Neuronal stem cell (in vitro differentiated cells): ENCODE data around the gene CLIC3.
A peak's percentile ranks its signal among the peaks of the same experiment; 100 is the strongest.

ENCODE experiments used
- DNase-seq: peaks from one replicate; pipeline ENCODE4 v3.0.0-alpha.2; 2013; ENCODE audit warnings: low spot score
- H2AFZ ChIP-seq: one replicate; pipeline ENCODE4 v1.6.1; 2013; ENCODE audit warnings: mild to moderate bottlenecking, low read length, inconsistent platforms
- H2AK5ac ChIP-seq: 2 replicates; pipeline ENCODE4 v1.6.1; 2013; ENCODE audit warnings: low read depth, mild to moderate bottlenecking, inconsistent platforms, low read length, moderate library complexity, mixed read lengths
- H2BK120ac ChIP-seq: 2 replicates; pipeline ENCODE4 v1.6.1; 2013; ENCODE audit warnings: low read depth, mild to moderate bottlenecking, inconsistent platforms, low read length, moderate library complexity, mixed read lengths
- H2BK12ac ChIP-seq: one replicate; pipeline ENCODE4 v1.6.1; 2013; ENCODE audit warnings: low read length, inconsistent platforms
- H2BK15ac ChIP-seq: 2 replicates; pipeline ENCODE4 v1.6.1; 2013; ENCODE audit warnings: mild to moderate bottlenecking, low read length, inconsistent platforms, mixed read lengths
- H2BK5ac ChIP-seq: one replicate; pipeline ENCODE4 v1.6.1; 2013; ENCODE audit warnings: inconsistent platforms, mild to moderate bottlenecking, low read length, moderate library complexity
- H3K14ac ChIP-seq: one replicate; pipeline ENCODE4 v1.6.1; 2013; ENCODE audit warnings: low read length, inconsistent platforms
- H3K18ac ChIP-seq: 2 replicates; pipeline ENCODE4 v1.6.1; 2013; ENCODE audit warnings: low read length, inconsistent platforms
- H3K23ac ChIP-seq: 2 replicates; pipeline ENCODE4 v1.6.1; 2013; ENCODE audit warnings: low read depth, mild to moderate bottlenecking, mixed read lengths, low read length, inconsistent platforms; ENCODE audit not compliant: poor library complexity
- H3K27ac ChIP-seq: replicated peaks from 3 replicates; pipeline ENCODE4 v1.5.1; 2013; ENCODE audit warnings: low read length, inconsistent platforms
- H3K27me3 ChIP-seq, 3 experiments: 2 replicates each; pipeline ENCODE4 v1.6.1; 2013; ENCODE audit warnings: low read length in 3 of 3, mild to moderate bottlenecking in 2 of 3, inconsistent platforms in 1 of 3, low read depth in 1 of 3, mixed read lengths in 1 of 3, moderate library complexity in 1 of 3; ENCODE audit not compliant: control insufficient read depth in 3 of 3, insufficient read depth in 3 of 3
- H3K36me3 ChIP-seq, 2 donors: replicated peaks in 1 of 2; 2 replicates each; pipeline ENCODE4 v1.6.1; 2013; ENCODE audit warnings: low read length in 2 of 2; ENCODE audit not compliant: control insufficient read depth in 2 of 2, insufficient read depth in 2 of 2
- H3K4ac ChIP-seq: 2 replicates; pipeline ENCODE4 v1.6.1; 2013; ENCODE audit warnings: inconsistent platforms, mild to moderate bottlenecking, low read length, moderate library complexity
- H3K4me1 ChIP-seq, 2 donors: 1 replicate in 1 of 2; 2 replicates in 1 of 2; pipeline ENCODE4 v1.6.1; 2013; ENCODE audit warnings: low read length in 2 of 2, low read depth in 1 of 2; ENCODE audit not compliant: control insufficient read depth in 2 of 2, insufficient read depth in 1 of 2
- H3K4me2 ChIP-seq: one replicate; pipeline ENCODE4 v1.6.1; 2013; ENCODE audit warnings: mild to moderate bottlenecking, low read length, inconsistent platforms; ENCODE audit not compliant: insufficient read depth, poor library complexity, severe bottlenecking
- H3K4me3 ChIP-seq, 2 donors: 2 replicates each; pipeline ENCODE4 v1.5.1; 2013; ENCODE audit warnings: low read length in 2 of 2, mild to moderate bottlenecking in 2 of 2, inconsistent platforms in 1 of 2, moderate library complexity in 1 of 2
- H3K79me1 ChIP-seq: one replicate; pipeline ENCODE4 v1.6.1; 2013; ENCODE audit warnings: low read depth, mild to moderate bottlenecking, inconsistent platforms, low read length, moderate library complexity
- H3K9ac ChIP-seq: one replicate; pipeline ENCODE4 v1.6.1; 2013; ENCODE audit warnings: mild to moderate bottlenecking, low read depth, low read length, inconsistent platforms; ENCODE audit not compliant: poor library complexity
- H3K9me3 ChIP-seq, 2 donors: replicated peaks in 1 of 2; 2 replicates each; pipeline versions ENCODE3 to v1.6.1; 2013; ENCODE audit warnings: low read length in 2 of 2, mild to moderate bottlenecking in 2 of 2, inconsistent platforms in 1 of 2, low read depth in 1 of 2, mixed read lengths in 1 of 2, moderate library complexity in 1 of 2; ENCODE audit not compliant: control insufficient read depth in 2 of 2, insufficient read depth in 1 of 2
- H4K8ac ChIP-seq: one replicate; pipeline ENCODE4 v1.6.1; 2013; ENCODE audit warnings: low read depth, mild to moderate bottlenecking, inconsistent platforms, low read length, moderate library complexity
- H4K91ac ChIP-seq: one replicate; pipeline ENCODE4 v1.6.1; 2013; ENCODE audit warnings: low read length, low read depth, mild to moderate bottlenecking, inconsistent platforms; ENCODE audit not compliant: poor library complexity
- WGBS, 2 donors: extraction: QIAGEN DNeasy Blood & Tissue Kit; methylation state at CpG; one replicate each; pipeline ENCODE4 v1.1.7; 2013; ENCODE audit warnings: missing lambda C conversion rate in 2 of 2, mixed read lengths in 1 of 2; ENCODE audit not compliant: insufficient read length in 2 of 2, insufficient replicate concordance in 1 of 2; ENCODE audit errors: extremely low coverage in 2 of 2; 5-methylcytosine and 5-hydroxymethylcytosine counted together

CLIC3 gene

GRCh38 chr9:137019891-137020683 is 23.7 kb upstream of the CLIC3 start:
- WGBS, 2 donors = no CpG with 5 or more reads among the region's 34 CpGs
- Histone ChIP-seq H3K4me2 (no peak overlapping the region), H3K9me3 (peaks cover 0 to 6% of the 10 kb centered on the region in 2 donors), H3K4me3 (no peak overlapping the region), H3K14ac (peak overlapping the region; percentile 38), H2BK15ac (no peak overlapping the region), H2BK120ac (no peak overlapping the region), H3K4me1 (peaks cover 10 to 11% of the 10 kb centered on the region in 2 donors), H3K18ac (no peak overlapping the region), H3K4ac (no peak overlapping the region), H3K36me3 (peaks cover 16 to 34% of the 10 kb centered on the region in 2 donors), H2AFZ (no peak overlapping the region), H3K27ac (no peak overlapping the region), H3K23ac (no peak overlapping the region), H2BK12ac (no peak overlapping the region), H2BK5ac (peak overlapping the region; percentile 5), H4K91ac (no peak overlapping the region), H3K79me1 (peaks cover 14% of the 10 kb centered on the region), H4K8ac (no peak overlapping the region), H3K27me3 (no peaks in the 10 kb centered on the region), H3K9ac (peak overlapping the region; percentile 70), H2AK5ac (no peak overlapping the region)
- no peak for DNase-seq

- Histone ChIP-seq H3K14ac (no peak overlapping the region), H3K18ac (no peak overlapping the region), H3K9ac (no peak overlapping the region), H2BK120ac (no peak overlapping the region), H3K27me3 (no peaks in the 10 kb centered on the region), H3K4me3 (no peak overlapping the region), H3K27ac (no peak overlapping the region), H2AK5ac (no peak overlapping the region), H2BK5ac (no peak overlapping the region), H2AFZ (no peak overlapping the region), H4K91ac (no peak overlapping the region), H3K36me3 (peaks cover 20 to 43% of the 10 kb centered on the region in 2 donors), H2BK12ac (no peak overlapping the region), H3K23ac (no peak overlapping the region), H3K79me1 (peaks cover 11% of the 10 kb centered on the region), H3K9me3 (peaks cover 0 to 6% of the 10 kb centered on the region in 2 donors), H2BK15ac (no peak overlapping the region), H3K4me1 (peaks cover 3 to 11% of the 10 kb centered on the region in 2 donors), H3K4me2 (no peak overlapping the region), H3K4ac (no peak overlapping the region), H4K8ac (no peak overlapping the region)
- no CpG with 5 or more reads among the region's 36 CpGs for WGBS, 2 donors
- no peak for DNase-seq
Measured at GRCh38 chr9:137018761-137019559, 22.6 kb upstream of the CLIC3 start.

- WGBS, 2 donors = no CpG with 5 or more reads among the region's 45 CpGs
- Histone ChIP-seq H3K27me3 (no peaks in the 10 kb centered on the region), H3K27ac (no peak overlapping the region), H2BK120ac (no peak overlapping the region), H3K36me3 (peaks cover 20 to 47% of the 10 kb centered on the region in 2 donors), H3K4me3 (no peak overlapping the region), H3K14ac (no peak overlapping the region), H3K4me2 (no peak overlapping the region), H3K4ac (no peak overlapping the region), H2BK5ac (peak overlapping the region; percentile 69), H3K9ac (no peak overlapping the region), H2BK12ac (no peak overlapping the region), H3K23ac (no peak overlapping the region), H3K18ac (no peak overlapping the region), H4K8ac (no peak overlapping the region), H4K91ac (no peak overlapping the region), H2AFZ (no peak overlapping the region), H3K4me1 (peaks cover 0 to 3% of the 10 kb centered on the region in 2 donors), H2BK15ac (no peak overlapping the region), H3K79me1 (peaks cover 11% of the 10 kb centered on the region), H3K9me3 (peaks cover 0 to 6% of the 10 kb centered on the region in 2 donors), H2AK5ac (no peak overlapping the region)
- DNase-seq = no peak
Measured at GRCh38 chr9:137017791-137018497, 21.6 kb upstream of the CLIC3 start.
